GM12801 (cell line): ENCODE measurements around the gene GAB1.

Source experiments
- CTCF ChIP-seq: IDR thresholded peaks from one replicate; pipeline ENCODE4 v1.5.1; 2011; ENCODE audit warnings: control low read depth; ENCODE audit not compliant: insufficient read length; ENCODE audit errors: extremely low read depth

Gene GAB1

GRCh38 chr4:143359644-143360193, 23.0 kb downstream of the GAB1 start:
- no peak for TF ChIP-seq CTCF

- no peak for TF ChIP-seq CTCF
Measured at GRCh38 chr4:143360838-143361625, 24.4 kb downstream of the GAB1 start.

DNA sequence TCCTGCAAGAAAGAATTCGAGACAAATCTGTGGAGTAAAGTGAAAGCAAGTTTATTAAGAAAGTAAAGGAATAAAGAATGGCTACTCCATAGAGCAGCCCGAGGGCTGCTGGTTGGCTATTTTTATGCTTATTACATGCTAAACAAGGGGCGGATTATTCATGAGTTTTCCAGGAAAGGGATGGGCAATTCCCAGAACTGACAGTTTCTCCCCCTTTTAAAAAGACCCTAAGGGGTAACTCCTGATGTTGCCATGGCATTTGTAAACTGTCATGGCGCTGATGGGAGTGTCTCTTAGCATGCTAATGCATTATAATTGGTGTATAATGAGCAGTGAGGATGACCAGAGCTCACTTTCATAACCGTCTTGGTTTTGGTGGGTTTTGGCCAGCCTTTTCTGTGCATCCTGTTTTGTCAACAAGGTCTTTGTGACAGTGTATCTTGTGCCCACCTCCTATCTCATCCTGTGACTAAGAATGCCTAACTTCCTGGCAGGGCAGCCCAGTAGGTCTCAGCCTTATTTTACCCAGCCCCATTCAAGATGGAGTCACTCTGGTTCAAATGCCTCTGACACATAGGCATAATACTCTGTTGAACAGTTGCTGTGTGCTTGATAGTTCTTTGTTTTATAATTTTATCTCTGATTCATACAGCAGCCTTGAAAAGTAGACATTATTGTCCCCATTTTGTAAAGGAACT, 25.8 kb downstream of the GAB1 start:
- TF ChIP-seq CTCF = no peak

GRCh38 chr4:143363332-143363731, 26.7 kb downstream of the GAB1 start:
- TF ChIP-seq CTCF = no peak

- no peak for TF ChIP-seq CTCF
Measured at GRCh38 chr4:143364063-143364462, 27.4 kb downstream of the GAB1 start.

DNA sequence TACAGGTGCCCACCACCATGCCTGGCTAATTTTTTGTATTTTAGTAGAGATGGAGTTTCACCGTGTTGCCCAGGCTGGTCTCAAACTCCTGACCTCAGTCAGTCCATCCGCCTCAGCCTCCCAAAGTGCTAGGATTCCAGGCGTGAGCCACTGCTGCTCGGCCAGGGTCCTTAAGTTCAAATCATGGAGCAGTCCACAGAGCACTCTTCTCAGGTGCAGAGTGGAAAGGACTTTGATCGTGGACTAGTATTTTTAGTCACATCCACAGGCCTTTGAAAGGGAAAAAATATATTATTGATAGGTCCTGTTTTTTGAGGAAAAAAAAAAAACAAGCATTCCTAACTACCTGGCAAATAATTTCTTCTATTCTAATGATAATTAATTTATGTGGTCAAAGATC, 31.2 kb downstream of the GAB1 start:
- no peak for TF ChIP-seq CTCF

DNA sequence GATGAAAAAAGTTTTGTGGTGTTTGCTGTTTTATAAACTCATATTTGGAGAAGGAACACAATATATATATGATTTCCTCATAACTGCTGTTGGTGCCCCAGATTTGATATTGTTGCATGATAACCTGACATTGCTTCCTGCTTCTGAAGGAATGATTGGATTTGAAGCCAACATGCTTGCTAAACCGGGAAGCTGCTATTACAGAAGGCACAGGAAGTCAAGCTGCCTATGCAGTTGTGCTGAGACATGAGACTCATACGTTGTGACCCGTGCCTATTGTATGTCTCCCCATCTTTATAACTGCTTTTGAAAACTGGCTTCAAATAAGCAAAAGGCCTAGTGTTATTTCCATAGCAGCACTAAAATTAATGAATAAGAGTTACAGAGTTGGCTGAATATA, 32.9 kb downstream of the GAB1 start:
- TF ChIP-seq CTCF = no peak
